HepG2 (cell line): ENCODE data around the gene BMAL1. TPM values are rescaled to one million over a fixed set of nuclear protein-coding genes. Genes with fewer than 3 reads are reported as not detected.

Experiments used
- CTCF ChIP-seq: sonication (generic); formaldehyde crosslinking; IDR thresholded peaks from 2 replicates; pipeline ENCODE4 v1.5.0; 2020; ENCODE audit warnings: mild to moderate bottlenecking, missing genetic modification reagents, moderate library complexity
- FOXO1 ChIP-seq: sonication (generic); formaldehyde crosslinking; IDR thresholded peaks from 2 replicates; pipeline ENCODE4 v1.4.0; 2020; ENCODE audit warnings: missing genetic modification reagents
- NR2F6 ChIP-seq, 2 experiments: IDR thresholded peaks; 2 replicates each; pipeline ENCODE4 v1.6.1; 2016; ENCODE audit warnings: antibody characterized with exemption in 1 of 2, mild to moderate bottlenecking in 1 of 2
- PHF8 ChIP-seq: sonication (generic); formaldehyde crosslinking; IDR thresholded peaks from 2 replicates; pipeline ENCODE4 v1.5.0; 2020; ENCODE audit warnings: missing genetic modification reagents
- PTBP1 ChIP-seq: fragments of 200-400 bp; formaldehyde crosslinking; IDR thresholded peaks from 2 replicates; pipeline ENCODE4 v1.6.1; 2018; ENCODE audit warnings: low read length, low read depth; ENCODE audit not compliant: poor library complexity, severe bottlenecking
- TBP ChIP-seq: sonication (generic); formaldehyde crosslinking; IDR thresholded peaks from 2 replicates; pipeline ENCODE4 v1.5.0; 2020; ENCODE audit warnings: missing genetic modification reagents
- ZBTB7A ChIP-seq: sonication (generic); formaldehyde crosslinking; IDR thresholded peaks from 2 replicates; pipeline ENCODE4 v1.8.0; 2022; ENCODE audit warnings: mild to moderate bottlenecking, missing genetic modification reagents
- ZNF407 ChIP-seq: sonication (generic); formaldehyde crosslinking; IDR thresholded peaks from one replicate; pipeline ENCODE4 v1.5.1; 2020; ENCODE audit warnings: mild to moderate bottlenecking, missing genetic modification reagents; ENCODE audit errors: not compliant biosample characterization
- ZNF790 ChIP-seq: sonication (generic); formaldehyde crosslinking; IDR thresholded peaks from 2 replicates; pipeline ENCODE4 v1.8.0; 2022; ENCODE audit warnings: missing genetic modification reagents, mild to moderate bottlenecking, borderline replicate concordance
- polyA plus RNA-seq, 8 experiments: library from polyadenylated mRNA; depleted of rRNA in 3 of 8; stranded (reverse) in 7 of 8; unstranded in 1 of 8; fragments of >200 nt; fragmentation: Illumina TruSeq in 4 of 8; extraction: Trizol in 4 of 8; gene quantifications; 2 replicates each; pipeline versions ENCODE4 v1.2.1 to v1.2.3, GENCODE V29; 2011 to 2016; ENCODE audit warnings: low read depth in 4 of 8, missing spikeins in 1 of 8, mixed read lengths in 1 of 8; ENCODE audit not compliant: insufficient read depth in 1 of 8
- total RNA-seq, 5 experiments: library from RNA; depleted of rRNA; stranded (reverse); fragments of >200 nt; fragmentation: Illumina TruSeq; extraction: Trizol; gene quantifications; 2 replicates each; pipeline ENCODE4 v1.2.3, GENCODE V29; 2016; ENCODE audit warnings: low read depth in 1 of 5

Gene BMAL1
- total and polyA plus RNA-seq, 2 of the 13 experiments (the other 11 are each of a cell fraction or from before 2014, with no cell fraction given) = 4.5 to 4.8 TPM

- TF ChIP-seq NR2F6 (IDR thresholded peaks at IDR 0.05) (no peak), NR2F6 (CRISPR knock-in tag; IDR thresholded peaks at IDR 0.05) (no peak), FOXO1 (CRISPR knock-in tag) (no peak), ZNF790 (CRISPR knock-in tag) (no peak), ZNF407 (CRISPR knock-in tag) (no peak), PTBP1 (no peak), PHF8 (CRISPR knock-in tag) (no peak), ZBTB7A (CRISPR knock-in tag) (no peak), CTCF (CRISPR knock-in tag) (peak; percentile 59), TBP (CRISPR knock-in tag) (no peak)
These were observed 107.5 kb downstream of the BMAL1 start (continued) for GRCh38 chr11:13384908-13385640.
